ENCODE measurements around the gene PPP1R2C. TPM values are rescaled to one million over a fixed set of nuclear protein-coding genes. Genes with fewer than 3 reads are reported as not detected.

Gene PPP1R2C
- polyA plus RNA-seq, 1 donor from 2014 or later, result not detected

DNA sequence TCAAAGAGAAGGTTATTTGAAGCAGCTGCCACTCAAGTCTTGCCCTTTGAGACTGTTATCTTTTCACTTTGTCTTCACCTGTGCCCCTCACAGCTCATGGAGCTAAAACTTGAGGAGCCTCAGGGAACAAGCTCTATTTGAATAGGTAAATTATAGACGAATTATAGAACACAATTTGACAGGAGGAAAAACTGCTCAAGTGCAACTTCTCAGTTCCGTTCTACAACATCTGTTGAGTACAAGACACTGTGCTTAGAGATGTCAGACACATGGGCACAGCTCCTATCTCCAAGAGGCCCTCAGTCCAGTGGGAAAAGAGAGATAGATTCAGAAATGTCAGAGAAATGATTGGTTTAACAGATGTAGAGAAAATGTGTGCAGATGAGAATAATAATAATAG, 5.1 kb downstream of the PPP1R2C start:
- no peak overlapping the region for H3K4me3 ChIP-seq (ENCODE audit: low read length)

DNA sequence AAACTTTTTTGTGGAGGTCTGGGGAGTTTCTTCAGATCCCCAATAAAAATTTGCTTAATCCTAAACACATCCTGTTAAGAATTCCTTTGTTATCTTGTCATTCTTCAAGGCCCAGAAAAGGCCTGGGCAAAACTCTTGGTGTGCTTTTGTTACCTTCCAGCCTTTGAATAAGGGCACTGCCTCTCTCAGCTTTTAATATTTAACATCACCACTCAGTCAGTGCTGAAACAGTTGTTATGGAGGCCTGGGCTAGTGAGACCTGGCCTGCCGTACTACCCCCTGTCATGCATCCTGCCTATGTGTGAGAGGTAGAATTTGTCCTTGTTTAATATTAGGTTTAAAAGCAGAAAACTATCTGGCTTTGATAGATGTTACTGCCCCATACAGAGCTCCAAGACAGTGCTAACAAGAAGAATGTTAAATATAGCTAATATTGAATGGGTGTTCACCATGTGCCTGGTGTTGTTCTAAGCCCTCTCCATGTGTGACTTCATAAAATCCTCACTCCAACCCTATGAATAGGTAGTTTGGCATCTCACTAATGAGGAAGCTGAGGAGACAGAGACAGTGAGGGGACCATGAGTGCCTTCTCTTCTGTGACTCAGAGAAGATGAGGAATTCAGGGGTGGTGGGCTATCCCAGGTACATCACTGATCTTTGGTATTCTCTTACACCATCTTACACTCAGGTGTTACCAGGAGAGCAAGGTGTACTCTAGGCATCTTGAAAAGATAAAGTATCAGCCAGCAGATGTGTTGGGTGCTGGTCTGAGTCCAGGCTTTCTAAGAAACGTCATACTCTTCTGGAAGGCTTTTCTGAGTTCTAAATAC, 6.2 kb downstream of the PPP1R2C start:
- no peaks in the 10 kb centered on the region for H3F3A ChIP-seq (ENCODE audit: insufficient read depth, low read length, poor library complexity, severe bottlenecking)
- no peaks in the 10 kb centered on the region for H3K36me3 ChIP-seq (ENCODE audit: insufficient read depth, low read length)
- H3K27ac ChIP-seq (ENCODE audit: low read length), result no peak overlapping the region
- H3K9me3 ChIP-seq (ENCODE audit: low read length), result no peaks in the 10 kb centered on the region
- no peak overlapping the region for H3K4me3 ChIP-seq (ENCODE audit: low read length)
- H4K20me1 ChIP-seq (ENCODE audit: insufficient read depth), result no peaks in the 10 kb centered on the region
- no peaks in the 10 kb centered on the region for H3K79me2 ChIP-seq (replicated peaks; ENCODE audit: insufficient read depth, low read length)
- no peak overlapping the region for H3K4me2 ChIP-seq (ENCODE audit: low read length)
- no peaks in the 10 kb centered on the region for H3K27me3 ChIP-seq (ENCODE audit: insufficient read depth, low read depth, low read length)
- H2AFZ ChIP-seq (ENCODE audit: low read depth, low read length), result no peak overlapping the region
- TF ChIP-seq POLR2AphosphoS5 (IDR thresholded peaks at IDR 0.05), result no peak
- no peak for TF ChIP-seq TAF1 (IDR thresholded peaks at IDR 0.05; ENCODE audit: low read depth)
- no peaks in the 10 kb centered on the region for H3K9me2 ChIP-seq (ENCODE audit: insufficient read depth, low read length)
- H3K9ac ChIP-seq (ENCODE audit: low read length), result no peak overlapping the region

More for the DNA sequence above, 5.1 kb downstream of the PPP1R2C start:
- Histone ChIP-seq H3K79me2 (replicated peaks; ENCODE audit: insufficient read depth, low read length) (no peaks in the 10 kb centered on the region), H3F3A (ENCODE audit: insufficient read depth, low read length, poor library complexity, severe bottlenecking) (no peaks in the 10 kb centered on the region), H2AFZ (ENCODE audit: low read depth, low read length) (no peak overlapping the region), H3K27ac (ENCODE audit: low read length) (no peak overlapping the region), H3K27me3 (ENCODE audit: insufficient read depth, low read depth, low read length) (no peaks in the 10 kb centered on the region), H3K36me3 (ENCODE audit: insufficient read depth, low read length) (no peaks in the 10 kb centered on the region), H3K9me3 (ENCODE audit: low read length) (no peaks in the 10 kb centered on the region), H3K4me2 (ENCODE audit: low read length) (no peak overlapping the region), H3K9me2 (ENCODE audit: insufficient read depth, low read length) (no peaks in the 10 kb centered on the region), H4K20me1 (ENCODE audit: insufficient read depth) (no peaks in the 10 kb centered on the region), H3K9ac (ENCODE audit: low read length) (no peak overlapping the region)
- no peak for TF ChIP-seq EZH2 (IDR thresholded peaks at IDR 0.05; ENCODE audit: borderline replicate concordance, insufficient read depth, low read length, poor library complexity, severe bottlenecking)
- no peak for TF ChIP-seq POLR2AphosphoS5 (IDR thresholded peaks at IDR 0.05)
- TF ChIP-seq REST (IDR thresholded peaks at IDR 0.05; ENCODE audit: borderline replicate concordance), result no peak

DNA sequence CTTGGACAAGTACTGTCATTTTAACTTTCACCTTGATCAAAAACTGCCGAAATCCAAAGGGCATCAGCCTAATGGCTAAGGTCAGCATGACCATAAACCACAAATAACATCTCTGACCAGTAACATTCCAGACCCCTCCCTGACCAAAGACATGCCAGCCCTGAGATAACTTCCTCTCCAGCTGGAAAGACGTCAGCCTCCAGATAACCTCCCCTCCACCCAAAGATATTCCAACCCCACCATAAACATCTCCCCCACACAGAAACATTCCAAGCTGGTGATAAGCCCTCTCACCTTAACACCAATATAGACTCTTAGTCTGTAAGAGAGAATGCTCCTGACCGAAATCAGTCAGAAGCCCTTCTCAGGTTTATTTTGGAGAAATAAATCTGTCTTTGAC, 7.4 kb downstream of the PPP1R2C start:
- TF ChIP-seq REST (IDR thresholded peaks at IDR 0.05; ENCODE audit: borderline replicate concordance) (no peak), TAF1 (IDR thresholded peaks at IDR 0.05; ENCODE audit: low read depth) (no peak), POLR2AphosphoS5 (IDR thresholded peaks at IDR 0.05) (no peak), RAD21 (conservative IDR thresholded peaks at IDR 0.05) (no peak), EP300 (conservative IDR thresholded peaks at IDR 0.05; ENCODE audit: poor library complexity, severe bottlenecking) (no peak), EZH2 (IDR thresholded peaks at IDR 0.05; ENCODE audit: borderline replicate concordance, insufficient read depth, low read length, poor library complexity, severe bottlenecking) (no peak), MXI1 (conservative IDR thresholded peaks at IDR 0.05; ENCODE audit: poor library complexity, severe bottlenecking) (no peak), SMC3 (conservative IDR thresholded peaks at IDR 0.05; ENCODE audit: poor library complexity) (no peak)
- TF ChIP-seq, protein P1, sequence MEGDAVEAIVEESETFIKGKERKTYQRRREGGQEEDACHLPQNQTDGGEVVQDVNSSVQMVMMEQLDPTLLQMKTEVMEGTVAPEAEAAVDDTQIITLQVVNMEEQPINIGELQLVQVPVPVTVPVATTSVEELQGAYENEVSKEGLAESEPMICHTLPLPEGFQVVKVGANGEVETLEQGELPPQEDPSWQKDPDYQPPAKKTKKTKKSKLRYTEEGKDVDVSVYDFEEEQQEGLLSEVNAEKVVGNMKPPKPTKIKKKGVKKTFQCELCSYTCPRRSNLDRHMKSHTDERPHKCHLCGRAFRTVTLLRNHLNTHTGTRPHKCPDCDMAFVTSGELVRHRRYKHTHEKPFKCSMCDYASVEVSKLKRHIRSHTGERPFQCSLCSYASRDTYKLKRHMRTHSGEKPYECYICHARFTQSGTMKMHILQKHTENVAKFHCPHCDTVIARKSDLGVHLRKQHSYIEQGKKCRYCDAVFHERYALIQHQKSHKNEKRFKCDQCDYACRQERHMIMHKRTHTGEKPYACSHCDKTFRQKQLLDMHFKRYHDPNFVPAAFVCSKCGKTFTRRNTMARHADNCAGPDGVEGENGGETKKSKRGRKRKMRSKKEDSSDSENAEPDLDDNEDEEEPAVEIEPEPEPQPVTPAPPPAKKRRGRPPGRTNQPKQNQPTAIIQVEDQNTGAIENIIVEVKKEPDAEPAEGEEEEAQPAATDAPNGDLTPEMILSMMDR (IDR thresholded peaks at IDR 0.05; ENCODE audit: poor library complexity, severe bottlenecking), result no peak
- H3K27me3 ChIP-seq (ENCODE audit: insufficient read depth, low read depth, low read length), result no peaks in the 10 kb centered on the region

More for the DNA sequence above, 7.4 kb downstream of the PPP1R2C start:
- H3K9me2 ChIP-seq (ENCODE audit: insufficient read depth, low read length), result no peaks in the 10 kb centered on the region
- no peaks in the 10 kb centered on the region for H3F3A ChIP-seq (ENCODE audit: insufficient read depth, low read length, poor library complexity, severe bottlenecking)
- H3K9ac ChIP-seq (ENCODE audit: low read length), result no peak overlapping the region
- H2AFZ ChIP-seq (ENCODE audit: low read depth, low read length), result no peak overlapping the region
- no peaks in the 10 kb centered on the region for H3K36me3 ChIP-seq (ENCODE audit: insufficient read depth, low read length)
- no peaks in the 10 kb centered on the region for H4K20me1 ChIP-seq (ENCODE audit: insufficient read depth)
- no peak overlapping the region for H3K4me3 ChIP-seq (ENCODE audit: low read length)
- no peak overlapping the region for H3K27ac ChIP-seq (ENCODE audit: low read length)
- H3K79me2 ChIP-seq (replicated peaks; ENCODE audit: insufficient read depth, low read length), result no peaks in the 10 kb centered on the region
- no peaks in the 10 kb centered on the region for H3K9me3 ChIP-seq (ENCODE audit: low read length)
- H3K4me2 ChIP-seq (ENCODE audit: low read length), result no peak overlapping the region
